GM19193 (cell line): ENCODE data around the gene CCDC177.

Experiments used
- POLR2A ChIP-seq: IDR thresholded peaks from 4 replicates; pipeline ENCODE4 v1.6.1; 2011; ENCODE audit not compliant: insufficient read depth, insufficient read length; ENCODE audit errors: extremely low read depth

CCDC177 gene

DNA sequence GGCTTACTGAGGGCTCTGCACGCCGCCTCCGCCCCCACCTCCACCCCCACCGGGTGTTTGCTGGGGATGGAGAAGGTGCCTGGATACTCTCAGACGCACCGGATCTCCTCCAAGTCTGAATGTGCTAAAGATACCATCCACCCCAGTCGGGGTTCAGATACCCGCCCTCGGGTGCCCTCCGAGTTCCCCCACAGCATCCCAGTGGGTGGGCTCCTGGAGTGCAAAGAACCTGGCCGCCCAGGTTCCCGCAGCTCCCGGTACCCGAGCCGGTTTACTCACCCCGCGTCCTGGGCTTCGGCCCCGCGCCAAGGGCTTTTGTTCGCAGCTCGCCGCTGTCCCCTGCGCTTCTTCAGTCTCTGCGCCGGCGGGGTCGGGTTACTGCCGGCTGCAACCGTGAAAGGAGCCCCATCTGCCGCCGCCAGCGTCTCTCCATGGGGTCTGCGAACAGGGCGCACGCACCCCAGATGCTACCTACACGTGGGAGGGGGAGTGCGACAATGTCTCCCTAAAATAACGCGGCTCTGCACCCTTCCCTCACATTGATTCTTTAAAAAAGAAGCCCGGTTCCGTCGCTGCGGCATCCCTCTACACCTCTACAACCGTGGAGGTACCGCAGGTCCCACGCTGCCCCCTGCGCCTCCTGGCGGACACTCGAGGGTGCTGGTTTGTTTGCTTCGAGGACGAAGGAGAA lies at the start of gene CCDC177:
TSS of gene CCDC177 (minus strand) at position 609 of the 691 bp plus-strand sequence. CDS start 1,249 bp downstream, outside the sequence.
- TF ChIP-seq POLR2A = no peak

- no peak for TF ChIP-seq POLR2A
These were observed 49.5 kb upstream of the CCDC177 start for GRCh38 chr14:69624136-69624535.

GRCh38 chr14:69620981-69621380 lies 46.3 kb upstream of the CCDC177 start:
- no peak for TF ChIP-seq POLR2A

DNA sequence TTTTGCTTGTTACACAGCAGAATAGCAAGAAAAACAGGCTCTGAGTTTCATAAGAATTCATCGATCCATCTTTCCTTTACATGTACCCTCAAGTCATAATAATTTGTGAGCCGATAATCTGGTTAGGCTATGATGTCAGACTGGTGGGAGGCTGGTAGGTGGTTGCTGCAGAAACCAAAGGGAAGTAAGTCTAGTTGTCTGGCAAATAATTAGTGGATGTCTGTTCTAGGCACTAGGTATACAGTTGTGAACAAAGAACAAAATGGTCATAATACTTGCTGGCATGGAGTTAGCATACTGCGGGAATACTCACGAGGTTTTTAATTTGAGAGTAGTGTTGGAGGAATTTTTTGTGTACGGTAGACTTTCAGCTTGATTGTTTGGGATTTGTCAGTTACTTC lies 45.5 kb upstream of the CCDC177 start:
- no peak for TF ChIP-seq POLR2A

- TF ChIP-seq POLR2A = no peak
These were observed 44.3 kb upstream of the CCDC177 start for GRCh38 chr14:69619012-69619411.

DNA sequence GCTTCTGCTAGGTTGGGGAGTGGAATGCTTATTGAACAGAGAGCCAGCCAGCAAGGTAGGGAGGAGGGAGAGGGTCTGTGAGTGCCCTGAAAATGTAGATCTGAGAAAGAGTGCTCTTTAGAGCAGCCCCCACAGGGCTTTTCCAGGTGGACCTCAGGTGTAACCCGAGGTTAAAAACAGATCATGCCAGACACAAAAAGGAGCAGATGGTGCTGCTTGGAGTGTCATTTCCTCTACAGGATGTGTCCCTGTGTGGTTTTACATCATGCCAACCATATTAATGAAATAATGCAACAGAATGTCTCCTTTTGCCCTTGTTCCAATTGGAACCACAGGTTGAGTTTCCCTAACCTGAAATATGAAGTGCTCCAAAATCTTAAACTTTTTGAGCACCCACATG lies 43.1 kb upstream of the CCDC177 start:
- TF ChIP-seq POLR2A = no peak

DNA sequence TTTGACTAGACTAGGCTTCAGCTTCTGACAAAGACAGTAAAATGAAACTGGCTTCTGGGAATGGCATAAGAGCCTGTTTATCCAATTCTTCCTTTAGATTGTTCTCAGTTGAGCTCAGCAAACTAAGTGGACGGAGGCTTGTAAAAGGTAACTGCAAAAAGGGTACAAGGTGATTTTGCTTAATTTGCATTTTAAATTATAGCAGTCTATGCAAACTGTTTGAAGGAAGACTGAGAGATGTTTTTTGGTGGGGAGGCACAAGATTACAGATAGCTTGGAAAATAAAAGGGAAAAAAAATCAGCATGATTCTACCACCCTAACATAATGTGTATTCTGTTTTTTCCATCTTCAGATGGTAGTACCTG lies 41.7 kb upstream of the CCDC177 start:
- TF ChIP-seq POLR2A = no peak

GRCh38 chr14:69615496-69616407 lies 41.1 kb upstream of the CCDC177 start:
- TF ChIP-seq POLR2A = no peak

- no peak for TF ChIP-seq POLR2A
These were observed 40.4 kb upstream of the CCDC177 start for GRCh38 chr14:69615121-69615495.

GRCh38 chr14:69614592-69614991 lies 39.9 kb upstream of the CCDC177 start:
- TF ChIP-seq POLR2A = no peak

- TF ChIP-seq POLR2A = no peak
These were observed 38.8 kb upstream of the CCDC177 start for GRCh38 chr14:69613312-69614073.

DNA sequence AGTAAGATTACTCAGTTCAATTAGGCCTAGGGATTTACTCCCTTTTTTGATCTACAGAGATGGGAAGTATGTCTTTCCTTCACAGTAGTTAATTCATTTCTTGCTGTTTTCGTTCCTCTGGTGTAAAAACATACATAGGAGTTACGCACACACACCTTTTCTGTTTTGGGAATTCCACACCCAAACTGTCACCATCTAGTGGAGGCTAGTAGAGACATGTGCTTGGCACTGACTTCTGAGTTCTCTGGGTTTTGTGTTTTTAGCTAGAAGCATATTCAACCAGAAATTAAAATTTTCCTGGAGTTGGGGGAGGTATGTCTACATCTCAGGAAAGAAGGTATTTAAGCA lies 38.1 kb upstream of the CCDC177 start:
- no peak for TF ChIP-seq POLR2A

DNA sequence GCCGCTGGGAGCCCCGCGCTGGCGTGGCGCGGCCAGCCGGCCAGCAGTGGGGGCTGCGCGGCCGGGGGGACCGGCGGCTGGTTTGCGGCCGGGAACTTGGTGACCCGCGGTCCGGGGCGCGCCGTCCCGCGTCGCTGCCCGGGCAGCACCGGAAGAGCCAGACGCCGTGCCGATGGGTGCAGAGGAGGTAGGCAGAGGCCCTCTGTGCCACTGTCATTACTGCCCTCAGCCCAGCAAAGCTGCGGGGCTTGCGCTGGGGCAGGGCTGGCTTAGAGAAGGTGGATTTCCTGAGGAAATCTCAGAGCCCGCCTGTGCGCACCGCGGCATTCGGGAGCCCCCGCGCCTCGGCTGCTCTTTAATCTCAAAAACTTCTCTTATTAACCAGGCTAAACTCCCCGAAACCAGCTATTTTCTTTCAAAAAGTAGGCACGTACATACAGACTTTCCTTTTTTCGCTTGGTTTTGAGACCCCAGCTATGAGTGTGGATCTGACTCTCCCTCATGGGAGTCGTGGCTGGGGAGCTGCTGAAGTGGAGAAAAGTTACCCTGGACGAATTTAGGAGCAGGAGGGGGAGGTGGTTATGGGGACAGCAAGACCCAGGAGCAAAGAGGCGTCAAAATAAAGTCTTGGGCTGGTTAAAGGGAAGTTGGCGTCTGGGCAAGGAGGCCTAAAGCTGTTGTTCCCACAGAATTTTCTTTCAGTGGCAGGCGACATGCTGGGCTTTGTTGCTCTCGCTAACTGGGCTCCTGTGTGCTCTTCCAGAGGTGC lies 37.5 kb upstream of the CCDC177 start:
- no peak for TF ChIP-seq POLR2A

DNA sequence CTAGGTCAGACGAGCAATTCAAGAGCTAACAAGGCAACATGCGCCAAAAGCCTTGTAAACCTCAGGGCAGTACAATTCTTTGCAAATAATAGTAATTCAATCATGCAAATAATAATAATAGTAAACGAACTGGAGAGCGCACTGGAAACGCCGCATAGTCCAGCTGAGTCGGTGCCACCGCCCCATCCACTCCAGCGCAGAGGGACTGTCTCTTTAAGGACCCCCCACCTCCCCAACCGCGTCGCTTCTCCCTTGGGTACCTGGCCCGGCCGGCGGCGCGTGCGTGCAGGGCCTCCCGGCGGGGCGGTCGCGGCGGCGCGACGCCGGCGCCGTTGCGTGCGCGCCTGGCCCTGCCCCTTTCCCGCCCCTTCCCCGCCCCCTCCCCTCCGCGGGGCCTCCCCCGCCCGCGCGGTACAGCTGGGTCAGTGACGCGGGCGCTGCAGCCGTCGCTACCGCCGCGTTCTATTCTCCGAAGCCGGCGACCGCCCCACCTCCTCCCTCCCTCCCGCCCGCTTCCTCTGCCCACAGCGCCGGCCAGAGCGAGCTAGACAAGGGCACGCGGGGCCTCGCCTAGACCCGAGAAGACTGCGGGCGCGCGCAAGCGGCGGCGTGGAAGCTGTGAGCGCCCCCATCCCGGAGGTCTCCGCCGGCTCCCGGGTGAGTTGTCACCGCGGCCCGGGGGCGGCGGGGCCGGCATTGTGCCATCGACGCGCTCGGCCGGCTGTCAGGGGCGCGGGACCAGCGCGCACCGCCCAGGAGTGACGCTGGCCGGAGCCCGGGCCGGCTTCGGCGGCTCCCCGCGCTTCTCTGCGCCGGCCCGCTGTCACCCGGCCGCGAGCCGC lies 36.7 kb upstream of the CCDC177 start, which contains the start of gene SUSD6:
TSS of gene SUSD6 (plus strand) at position 425 of the 842 bp plus-strand sequence. CDS start 46,997 bp downstream, outside the sequence.
- peak; percentile 40 for TF ChIP-seq POLR2A
